Activated CD8-positive, alpha-beta memory T cell treated with anti-CD3 and anti-CD28 coated beads, Interleukin-2, amount 50 U/mL, for 1 hour (primary cell): ENCODE data around the gene PARP11.

ENCODE experiments used
- DNase-seq: peaks from one replicate; pipeline ENCODE4 v3.0.0-alpha.2; 2020; ENCODE audit errors: extremely low read depth

Gene PARP11

GRCh38 chr12:3770891-3771290 lies 102.3 kb downstream of the PARP11 start:
- DNase-seq: no peak

GRCh38 chr12:3768911-3769447 lies 104.2 kb downstream of the PARP11 start:
- DNase-seq: no peak

GRCh38 chr12:3761116-3761735 lies 112.0 kb downstream of the PARP11 start:
- DNase-seq: no peak

- no peak for DNase-seq
Measured at GRCh38 chr12:3759878-3760277, 113.3 kb downstream of the PARP11 start.
